Heart left ventricle (tissue), 16 donors: ENCODE results near the gene C22orf15. TPM values are rescaled to one million over a fixed set of nuclear protein-coding genes. Genes with fewer than 3 reads are reported as not detected.

Experiments used
- ATAC-seq, 4 donors: fragments of 200-7000 bp; cut with Tn5 transposase; one replicate each; pipeline ENCODE4 v1.9.1; 2020 to 2022; ENCODE audit warnings: moderate library complexity in 4 of 4, mild to moderate bottlenecking in 3 of 4, moderate number of reproducible peaks in 1 of 4
- DNase-seq, 5 donors: peaks; one replicate each; pipeline ENCODE4 v3.0.0-alpha.2; 2020
- H3K27ac ChIP-seq, 12 donors: fragments of 200-600 bp; sonication (generic) in 4 of 12; one replicate each; pipeline versions ENCODE4 v1.5.0 to v1.8.0; 2016 to 2022; ENCODE audit warnings: mild to moderate bottlenecking in 2 of 12
- H3K27me3 ChIP-seq, 9 donors: fragments of 200-600 bp; sonication (generic) in 2 of 9; one replicate each; pipeline versions ENCODE4 v1.5.1 to v1.8.0; 2016 to 2022; ENCODE audit warnings: mild to moderate bottlenecking in 3 of 9
- H3K36me3 ChIP-seq, 9 donors: fragments of 200-600 bp; sonication (generic) in 2 of 9; one replicate each; pipeline versions ENCODE4 v1.5.0 to v1.8.0; 2018 to 2022; ENCODE audit warnings: mild to moderate bottlenecking in 2 of 9
- H3K4me1 ChIP-seq, 12 donors: fragments of 200-600 bp; sonication (generic) in 4 of 12; one replicate each; pipeline versions ENCODE4 v1.5.0 to v1.8.0; 2016 to 2022; ENCODE audit warnings: mild to moderate bottlenecking in 3 of 12
- H3K4me3 ChIP-seq, 12 donors: fragments of 200-600 bp; sonication (generic) in 4 of 12; one replicate each; pipeline versions ENCODE4 v1.5.0 to v1.8.0; 2017 to 2022; ENCODE audit warnings: mild to moderate bottlenecking in 9 of 12, moderate library complexity in 4 of 12
- H3K9me3 ChIP-seq, 12 donors: fragments of 200-600 bp; sonication (generic) in 4 of 12; one replicate each; pipeline versions ENCODE4 v1.5.0 to v1.8.0; 2016 to 2022; ENCODE audit warnings: mild to moderate bottlenecking in 1 of 12
- CTCF ChIP-seq, 12 donors: fragments of 200-600 bp; sonication (generic) in 4 of 12; IDR thresholded peaks; one replicate each; pipeline versions ENCODE4 v1.5.0 to v1.8.0; 2018 to 2022; ENCODE audit warnings: antibody characterized with exemption in 12 of 12, mild to moderate bottlenecking in 5 of 12
- POLR2A ChIP-seq, 2 donors: fragments of 450-650 bp; IDR thresholded peaks; one replicate each; pipeline ENCODE4 v1.6.1; 2017; ENCODE audit warnings: antibody characterized with exemption in 2 of 2, mild to moderate bottlenecking in 2 of 2, moderate library complexity in 2 of 2
- WGBS, 4 donors: extraction: QIAGEN DNeasy Blood & Tissue Kit in 2 of 4; methylation state at CpG; one replicate each; pipeline versions ENCODE4 v1.1.5 to v1.1.7; 2013 to 2018; 5-methylcytosine and 5-hydroxymethylcytosine counted together
- intact Hi-C, 10 donors: fragments of 100-400 bp; cut with DNase I; formaldehyde crosslinking; loops; one replicate each; pipeline versions ENCODE4 v1.11.1 to v1.14.2; 2022
- polyA plus RNA-seq, 2 donors: library from polyadenylated mRNA; stranded (reverse); fragments of 200-250 nt; gene quantifications; one replicate each; pipeline ENCODE4 v1.2.3, GENCODE V29; 2013
- total RNA-seq, 9 donors: library from RNA; depleted of rRNA in 2 of 9; stranded (reverse); fragments of >200 nt in 2 of 9; fragmentation: NEBNext Ultra II Directional in 3 of 9; extraction: Animal tissue kit (Norgen Biotek cat#: 25700) in 3 of 9; gene quantifications; one replicate each; pipeline versions ENCODE4 v1.1.0 to v1.2.4, GENCODE V29; 2016 to 2023
- donor health status: ischemic (EF 13 %, LVEDD 7.1; RV severe dilation, severe dysfunction).
- donor health status: healthy with polysubstance abuse.
- donor health status: DM: no; HTN: yes; CAD: no.
- donor health status: DM: no; HTN: no; CAD: no.
- donor health status: ischemic (EF 25% LVEDD 6.9; RV normal size, moderate dysfunction).
- donor health status: ischemic (EF 25% LVEDD 5.7; RV mildly dilated, moderate dysfunction).
- donor health status: healthy.
- donor health status: DM: yes; HTN: yes; CAD: no.
- donor health status: ischemic (EF 35%, LVEDD 5.7; RV mildly dilated, moderate dysfunction).
- donor health status: nonischemic (EF 11% LVEDD 7.7; RV severe dilation, severe dysfunction).
- donor health status: DM: yes; HTN: yes; CAD: no.
- donor health status: PGD.
- donor health status: ischemic (EF 29% LVEDD 5.4; RV normal size, mild dysfunction).
- donor health status: nonischemic (EF 23%, LVEDD 6.1; RV moderate dilation, normal function).

Gene C22orf15
- total and polyA plus RNA-seq, 11 donors, result not detected

GRCh38 chr22:23769321-23769965, 6.7 kb downstream of the C22orf15 start:
- Histone ChIP-seq H3K9me3 (no peaks in the 10 kb centered on the region), H3K4me1 (peaks cover 0 to 70% (median 47%) of the 10 kb centered on the region in 12 donors), H3K36me3 (peaks cover 0 to 16% (median 0%) of the 10 kb centered on the region in 9 donors), H3K4me3 (no peak overlapping the region), H3K27me3 (peaks cover 0 to 3% (median 0%) of the 10 kb centered on the region in 9 donors), H3K27ac (peak overlapping the region in 4 of 12 donors; percentile 90 to 95 (median 95))
- no peak for ATAC-seq
- WGBS, 4 donors, result 84 to 88% (median 85%) methylated on average over 6 of the region's 6 CpGs
- intact Hi-C loops, result loop anchor here in 9 of 10 donors (1.0 to 10.0 kb wide), 8 partner anchors 21 to 225 kb away; no protein-coding TSS in a partner anchor
- no peak for DNase-seq
- no peak for TF ChIP-seq CTCF (IDR thresholded peaks at IDR 0.05)
- TF ChIP-seq POLR2A (IDR thresholded peaks at IDR 0.05), result no peak

- intact Hi-C loops, result loop anchor here in 3 of 10 donors (2.0 to 10.0 kb wide), 3 partner anchors 15 to 483 kb away; partner anchors contain the start of gene SMARCB1 (in 1 of the 3)
- Histone ChIP-seq H3K4me3 (peak overlapping the region in 11 of 12 donors; percentile 41 to 71 (median 59)), H3K9me3 (no peaks in the 10 kb centered on the region), H3K4me1 (peaks cover 0 to 65% (median 42%) of the 10 kb centered on the region in 12 donors), H3K36me3 (no peaks in the 10 kb centered on the region), H3K27me3 (peaks cover 0 to 3% (median 0%) of the 10 kb centered on the region in 9 donors), H3K27ac (peak overlapping the region in 8 of 12 donors; percentile 44 to 78 (median 74))
- ATAC-seq (no peak), DNase-seq (peak in 1 of 5 donors; percentile 41)
- no peak for TF ChIP-seq POLR2A (IDR thresholded peaks at IDR 0.05)
- TF ChIP-seq CTCF (IDR thresholded peaks at IDR 0.05), result no peak
- 21 to 34% (median 27%) methylated on average over 4 to 6 of the region's 6 CpGs for WGBS, 4 donors
Measured at GRCh38 chr22:23772315-23772648, 9.5 kb downstream of the C22orf15 start.

GRCh38 chr22:23772649-23773473, 10.1 kb downstream of the C22orf15 start, which contains the start of gene MMP11:
Gene MMP11 (plus strand): TSS chr22:23772849. CDS start chr22:23772871, 22 bp downstream.
- ATAC-seq (peak in 3 of 4 donors; percentile 23 to 45 (median 40)), DNase-seq (peak; percentile 65 to 84 (median 74))
- Histone ChIP-seq H3K4me1 (peaks cover 0 to 64% (median 41%) of the 10 kb centered on the region in 12 donors), H3K9me3 (no peaks in the 10 kb centered on the region), H3K27me3 (peaks cover 0 to 3% (median 0%) of the 10 kb centered on the region in 9 donors), H3K36me3 (no peaks in the 10 kb centered on the region), H3K4me3 (peak within 1 kb of the TSS; percentile 34 to 71 (median 58)), H3K27ac (peak within 1 kb of the TSS; percentile 16 to 78 (median 67))
- WGBS, 4 donors, result 4 to 40% (median 6%) methylated on average over 6 to 79 of the region's 79 CpGs
- TF ChIP-seq CTCF (IDR thresholded peaks at IDR 0.05) (peak in 6 of 12 donors; percentile 8 to 30 (median 14)), POLR2A (IDR thresholded peaks at IDR 0.05) (no peak)
- intact Hi-C loops, result loop anchor here in 3 of 10 donors (2.0 to 10.0 kb wide), 3 partner anchors 14 to 482 kb away; partner anchors contain the start of gene SMARCB1 (in 1 of the 3)
